HepG2 (cell line): ENCODE measurements around the gene DNMT3B. TPM values are rescaled to one million over a fixed set of nuclear protein-coding genes. Genes with fewer than 3 reads are reported as not detected.

Experiments
- BRD4 ChIP-seq: sonication (generic); formaldehyde crosslinking; IDR thresholded peaks from 2 replicates; pipeline ENCODE4 v1.4.0; 2020; ENCODE audit warnings: missing genetic modification reagents
- HMGXB4 ChIP-seq, 2 experiments: sonication (generic) in 1 of 2; formaldehyde crosslinking in 1 of 2; IDR thresholded peaks; 2 replicates each; pipeline versions ENCODE4 v1.4.0 to v1.6.1; 2018 to 2020; ENCODE audit warnings: missing genetic modification reagents in 2 of 2, borderline replicate concordance in 1 of 2, low read depth in 1 of 2, mild to moderate bottlenecking in 1 of 2, missing biosample characterization in 1 of 2
- HOMEZ ChIP-seq: IDR thresholded peaks from 2 replicates; pipeline ENCODE4 v1.6.1; 2016; ENCODE audit warnings: low read depth
- MBD4 ChIP-seq: IDR thresholded peaks from 2 replicates; pipeline ENCODE4 v1.6.1; 2012; ENCODE audit warnings: low read length, inconsistent platforms, borderline replicate concordance
- NFKB2 ChIP-seq: sonication (generic); formaldehyde crosslinking; IDR thresholded peaks from 2 replicates; pipeline ENCODE4 v1.4.0; 2020; ENCODE audit warnings: missing genetic modification reagents, borderline replicate concordance
- PITX1 ChIP-seq: sonication (generic); formaldehyde crosslinking; IDR thresholded peaks from 2 replicates; pipeline ENCODE4 v1.5.1; 2020; ENCODE audit warnings: mild to moderate bottlenecking, missing genetic modification reagents
- PLRG1 ChIP-seq: fragments of 450-650 bp; conservative IDR thresholded peaks from 2 replicates; pipeline ENCODE4 v1.6.1; 2016
- SALL1 ChIP-seq: sonication (generic); formaldehyde crosslinking; IDR thresholded peaks from 2 replicates; pipeline ENCODE4 v1.8.0; 2022; ENCODE audit warnings: mild to moderate bottlenecking, missing genetic modification reagents
- SIX1 ChIP-seq: sonication (generic); formaldehyde crosslinking; IDR thresholded peaks from 2 replicates; pipeline ENCODE4 v1.4.0; 2020; ENCODE audit warnings: missing genetic modification reagents, borderline replicate concordance
- THAP8 ChIP-seq: sonication (generic); formaldehyde crosslinking; IDR thresholded peaks from 2 replicates; pipeline ENCODE4 v1.5.1; 2020; ENCODE audit warnings: missing genetic modification reagents, mild to moderate bottlenecking, borderline replicate concordance
- ZBTB20 ChIP-seq: sonication (generic); formaldehyde crosslinking; IDR thresholded peaks from 2 replicates; pipeline ENCODE4 v1.8.1; 2023; ENCODE audit warnings: missing genetic modification reagents, low read depth, mild to moderate bottlenecking, borderline replicate concordance
- ZNF343 ChIP-seq: sonication (generic); formaldehyde crosslinking; IDR thresholded peaks from 2 replicates; pipeline ENCODE4 v1.4.0; 2020; ENCODE audit warnings: mild to moderate bottlenecking, missing genetic modification reagents
- ZNF552 ChIP-seq: sonication (generic); formaldehyde crosslinking; IDR thresholded peaks from 2 replicates; pipeline ENCODE4 v1.9.0; 2022; ENCODE audit warnings: missing genetic modification reagents, mild to moderate bottlenecking, borderline replicate concordance
- ZNF639 ChIP-seq: conservative IDR thresholded peaks from 2 replicates; pipeline ENCODE4 v1.6.1; 2018; ENCODE audit warnings: missing genetic modification reagents
- ZNF691 ChIP-seq: sonication (generic); formaldehyde crosslinking; IDR thresholded peaks from 2 replicates; pipeline ENCODE4 v1.4.0; 2020; ENCODE audit warnings: missing genetic modification reagents, low read depth, mild to moderate bottlenecking, borderline replicate concordance
- ZNF788 ChIP-seq: sonication (generic); formaldehyde crosslinking; IDR thresholded peaks from 2 replicates; pipeline ENCODE4 v1.5.0; 2020; ENCODE audit warnings: mild to moderate bottlenecking, missing genetic modification reagents, borderline replicate concordance
- ZNF816 ChIP-seq: sonication (generic); formaldehyde crosslinking; IDR thresholded peaks from 2 replicates; pipeline ENCODE4 v1.8.0; 2022; ENCODE audit warnings: missing genetic modification reagents, mild to moderate bottlenecking, borderline replicate concordance
- ZSCAN5A ChIP-seq: sonication (generic); formaldehyde crosslinking; IDR thresholded peaks from 2 replicates; pipeline ENCODE4 v1.8.0; 2022; ENCODE audit warnings: mild to moderate bottlenecking, missing genetic modification reagents, borderline replicate concordance
- polyA plus RNA-seq, 8 experiments: library from polyadenylated mRNA; depleted of rRNA in 3 of 8; stranded (reverse) in 7 of 8; unstranded in 1 of 8; fragments of >200 nt; fragmentation: Illumina TruSeq in 4 of 8; extraction: Trizol in 4 of 8; gene quantifications; 2 replicates each; pipeline versions ENCODE4 v1.2.1 to v1.2.3, GENCODE V29; 2011 to 2016; ENCODE audit warnings: low read depth in 4 of 8, missing spikeins in 1 of 8, mixed read lengths in 1 of 8; ENCODE audit not compliant: insufficient read depth in 1 of 8
- total RNA-seq, 5 experiments: library from RNA; depleted of rRNA; stranded (reverse); fragments of >200 nt; fragmentation: Illumina TruSeq; extraction: Trizol; gene quantifications; 2 replicates each; pipeline ENCODE4 v1.2.3, GENCODE V29; 2016; ENCODE audit warnings: low read depth in 1 of 5

The DNMT3B gene
- total and polyA plus RNA-seq, 2 of the 13 experiments (the other 11 are each of a cell fraction or from before 2014, with no cell fraction given): 3.8 to 13.9 TPM

GRCh38 chr20:32742322-32743236, 19.6 kb upstream of the DNMT3B start (continued):
- no peak for TF ChIP-seq HMGXB4 (CRISPR knock-in tag; IDR thresholded peaks at IDR 0.05; ENCODE audit: borderline replicate concordance in 1 of 2, low read depth in 1 of 2)
- no peak for TF ChIP-seq ZNF788
- TF ChIP-seq PLRG1: no peak
- no peak for TF ChIP-seq ZNF816 (CRISPR knock-in tag)
- no peak for TF ChIP-seq ZSCAN5A (CRISPR knock-in tag)
- TF ChIP-seq ZNF343 (CRISPR knock-in tag): 0 out of 2 replicates have a peak, but pooled peaks have one; percentile 25
- no peak for TF ChIP-seq ZNF552 (CRISPR knock-in tag)
- TF ChIP-seq THAP8 (CRISPR knock-in tag): no peak
- TF ChIP-seq SALL1: no peak
- TF ChIP-seq ZNF691: no peak
- TF ChIP-seq ZNF639 (CRISPR knock-in tag): no peak
- TF ChIP-seq ZBTB20 (CRISPR knock-in tag): 0 out of 2 replicates have a peak, but pooled peaks have one; percentile 12
- TF ChIP-seq PITX1 (CRISPR knock-in tag): no peak
- no peak for TF ChIP-seq MBD4
- TF ChIP-seq BRD4 (CRISPR knock-in tag): no peak
- no peak for TF ChIP-seq HOMEZ
- 0 out of 2 replicates have a peak, but pooled peaks have one; percentile 32 for TF ChIP-seq NFKB2 (CRISPR knock-in tag)
- TF ChIP-seq SIX1 (CRISPR knock-in tag): no peak
